Head of caudate nucleus (tissue), 42 donors: ENCODE results near the gene CDKAL1.
A peak's percentile ranks its signal among the peaks of the same experiment; 100 is the strongest.
"Not testable (repeated sequence)": the region's sequence is repeated elsewhere in the genome, so short reads cannot be mapped to it uniquely, and the experiment has no call there.

Experiments
- DNase-seq, 42 donors: peaks; one replicate each; pipeline versions ENCODE4 v3.0.0 to v3.0.0-alpha.2; 2020 to 2021; ENCODE audit warnings: mixed read lengths in 7 of 42
- intact Hi-C: fragments of 100-400 bp; cut with DNase I; formaldehyde crosslinking; loops from one replicate; pipeline ENCODE4 v1.15.0; 2022

Gene CDKAL1

DNA sequence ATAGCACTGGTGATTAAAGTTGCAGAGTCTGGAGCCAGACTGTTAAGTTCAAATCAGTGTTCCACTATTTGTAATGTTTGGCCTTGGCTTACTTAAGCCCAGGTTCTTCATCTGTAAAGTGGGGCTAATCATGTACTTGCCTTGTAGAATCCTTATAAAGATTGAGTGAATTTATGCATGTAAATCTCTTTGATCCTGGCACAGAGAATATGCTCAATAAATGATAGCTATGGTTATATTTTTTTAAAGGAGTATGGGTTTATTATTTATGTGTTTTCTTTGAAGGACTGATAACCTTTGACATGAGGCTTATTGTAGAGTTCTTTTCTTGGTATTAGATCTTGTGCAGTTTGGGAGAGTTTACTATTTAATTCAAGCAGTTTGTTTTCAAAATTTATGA is 89.5 kb downstream of the CDKAL1 start:
- no peak for DNase-seq
- intact Hi-C loops = no loop called here

DNA sequence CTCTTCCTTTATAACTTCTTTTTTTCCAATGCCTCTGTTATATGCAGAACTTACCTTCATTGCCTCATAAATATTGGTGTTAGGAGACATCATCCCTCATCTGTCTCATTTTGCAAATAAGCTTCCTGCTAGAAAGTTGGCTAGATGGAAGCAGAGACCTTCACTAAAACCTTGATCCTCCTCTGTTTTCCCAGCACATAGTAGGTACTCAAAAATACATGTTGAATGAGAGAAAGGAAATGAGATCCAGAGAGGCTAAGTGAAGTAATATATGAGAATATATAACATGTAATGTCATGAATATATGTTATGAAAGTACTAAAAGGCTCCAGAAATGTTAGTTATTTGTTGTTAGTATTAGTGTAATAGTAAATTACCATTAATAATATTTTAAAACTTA is 91.9 kb downstream of the CDKAL1 start:
- intact Hi-C loops = no loop called here
- no peak for DNase-seq

DNA sequence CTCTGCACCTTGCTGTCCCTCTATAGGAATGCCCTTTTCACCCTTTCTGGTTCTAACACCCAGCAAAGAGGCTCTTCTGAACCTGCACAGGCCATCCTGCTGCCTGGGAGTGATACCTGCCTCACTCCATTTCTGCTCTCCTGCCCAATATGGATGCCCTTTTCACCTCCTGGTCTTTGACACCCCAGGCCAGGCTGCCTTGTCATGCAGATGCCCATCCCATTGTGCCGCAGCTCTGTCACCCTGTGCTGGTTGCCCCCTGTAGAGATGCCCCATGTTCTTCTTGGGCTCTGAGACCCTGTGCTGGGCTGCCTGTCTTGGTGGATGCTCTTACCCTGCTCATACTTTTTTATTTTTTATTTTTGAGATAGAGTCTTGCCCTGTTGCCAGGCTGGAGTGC is 95.3 kb downstream of the CDKAL1 start:
- intact Hi-C loops = no loop called here
- DNase-seq = no peak

DNA sequence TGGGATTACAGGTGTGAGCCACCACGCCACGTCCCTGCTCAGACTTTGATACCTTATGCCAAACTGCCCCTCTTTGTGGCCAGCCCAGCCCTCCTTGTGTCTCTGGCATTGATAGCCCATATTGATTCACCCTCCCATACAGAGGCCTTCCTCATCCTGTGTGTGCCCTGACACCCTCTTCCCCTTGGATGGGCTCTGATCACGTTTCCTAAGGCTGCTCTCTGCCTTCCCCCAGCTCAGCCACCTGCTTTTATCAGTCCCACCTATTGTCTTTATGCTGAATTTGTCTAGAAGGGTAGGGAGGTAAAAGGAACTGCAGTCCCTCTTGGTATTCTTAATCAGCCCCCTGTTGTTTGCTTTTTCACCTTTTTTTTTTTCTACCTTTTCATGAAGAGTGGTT is 95.9 kb downstream of the CDKAL1 start:
- DNase-seq = no peak
- intact Hi-C loops = no loop called here

DNA sequence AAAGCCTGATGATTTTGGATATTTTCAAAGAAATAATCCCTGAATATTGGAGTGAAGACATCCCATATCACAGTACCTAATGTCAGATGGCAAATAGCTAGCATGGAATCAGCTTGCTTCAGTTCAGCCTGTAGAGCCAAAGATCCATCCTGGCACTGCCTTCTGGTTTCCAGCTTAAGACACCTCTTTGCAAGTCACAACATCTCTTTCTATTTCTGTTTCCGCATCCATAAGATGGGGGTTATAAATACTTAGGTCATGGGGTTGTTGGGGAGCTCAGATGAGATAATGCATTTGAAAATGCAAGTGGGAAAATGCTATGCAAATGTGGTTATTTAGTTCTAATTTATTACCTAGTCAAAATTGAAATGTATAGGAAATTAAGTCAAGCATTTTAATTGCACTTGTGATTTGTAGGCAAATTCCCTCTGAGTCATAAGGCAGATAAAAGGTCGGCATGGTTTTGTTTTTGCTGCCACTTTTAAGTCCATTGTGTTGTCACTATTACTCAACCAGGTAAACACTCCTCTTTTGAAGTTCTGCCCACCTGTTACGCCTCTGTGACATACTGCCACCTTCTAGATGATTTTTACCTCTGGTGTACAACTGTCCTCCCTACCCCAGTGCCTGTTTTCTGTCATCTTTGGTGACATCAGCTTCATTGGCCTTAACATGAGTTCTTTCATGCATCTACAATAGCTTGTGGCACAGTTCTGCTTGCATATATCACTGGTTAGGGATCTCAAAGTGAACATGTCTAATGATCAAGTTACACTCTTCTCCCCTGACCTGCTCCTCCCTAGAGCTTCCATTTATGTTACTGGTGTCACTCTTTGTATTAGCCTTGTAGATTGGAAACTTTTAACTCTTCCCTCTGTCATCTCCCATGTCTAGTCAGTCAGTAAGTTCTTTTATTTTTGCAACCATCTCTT is 96.6 kb downstream of the CDKAL1 start:
- intact Hi-C loops = no loop called here
- DNase-seq = no peak

DNA sequence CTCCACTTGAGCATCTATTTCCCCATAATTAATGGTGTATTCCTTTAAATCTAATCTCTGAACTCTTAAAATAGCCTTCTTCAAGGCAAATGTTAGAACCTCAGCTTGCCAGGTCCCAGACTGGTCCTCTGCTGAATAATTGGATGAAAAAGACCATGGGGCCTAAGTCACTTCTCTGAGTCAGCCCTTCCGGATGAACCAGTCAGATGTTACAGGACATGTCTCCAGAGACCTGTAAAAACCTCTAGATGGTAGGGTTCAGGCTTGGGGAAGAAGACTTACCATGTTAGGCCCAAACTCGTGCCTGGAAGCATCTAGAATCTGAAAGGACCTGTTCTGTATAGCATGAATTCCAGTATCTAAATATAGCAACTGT is 97.3 kb downstream of the CDKAL1 start:
- DNase-seq = no peak
- intact Hi-C loops = no loop called here

DNA sequence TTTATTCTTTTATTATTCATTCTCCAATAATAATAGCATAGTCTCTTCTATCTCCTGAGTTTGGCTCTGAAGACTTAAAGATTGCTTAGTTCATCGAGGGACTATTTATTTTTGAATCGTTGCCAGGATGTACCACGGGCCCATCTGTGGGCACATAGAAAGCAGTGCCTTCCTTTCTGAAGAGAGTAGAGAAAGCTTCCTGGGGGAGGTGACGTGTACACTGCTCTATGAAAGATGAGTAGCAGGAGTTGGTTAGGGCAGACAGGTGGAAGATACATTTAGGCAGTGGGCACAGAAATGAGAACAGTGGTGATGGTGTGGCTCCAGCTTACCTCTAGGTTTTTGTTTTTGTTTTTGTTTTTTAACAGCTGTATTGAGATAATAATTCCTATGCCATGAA is 98.4 kb downstream of the CDKAL1 start:
- intact Hi-C loops = no loop called here
- no peak for DNase-seq

DNA sequence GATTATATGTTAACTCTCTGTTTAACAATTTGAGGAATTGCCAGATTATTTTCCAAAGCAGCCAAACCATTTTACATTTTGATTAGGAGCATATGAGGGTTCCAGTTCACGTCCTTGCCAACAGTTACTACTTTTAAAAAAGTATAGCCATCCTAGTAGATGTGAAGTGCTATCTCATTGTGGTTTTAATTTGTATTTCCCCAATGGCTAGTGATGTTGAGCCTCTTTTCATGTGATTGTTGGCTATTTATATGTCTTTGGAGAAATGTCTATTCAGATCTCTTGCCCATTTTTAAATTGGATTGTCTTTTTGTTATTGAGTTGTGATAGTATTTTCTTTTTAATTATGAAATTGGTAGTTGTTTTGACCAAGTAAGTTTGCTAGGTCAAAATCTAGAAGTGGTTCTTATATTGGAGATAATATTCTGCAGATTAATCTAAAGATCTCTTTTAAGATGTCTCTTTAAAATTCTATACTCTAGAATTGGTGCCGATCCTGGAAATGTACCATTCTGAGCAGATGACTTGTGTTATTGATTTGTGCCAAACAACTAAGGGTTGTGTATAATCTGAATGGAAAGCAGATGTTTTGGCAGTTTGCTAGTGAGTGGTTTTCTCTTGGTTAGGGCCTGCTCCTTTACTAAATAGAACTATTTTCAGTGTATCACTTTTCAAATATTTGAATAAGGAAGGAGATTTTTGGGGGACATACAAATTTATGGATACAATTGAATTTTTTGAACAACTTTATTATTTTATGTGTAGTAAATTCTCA is 99.5 kb downstream of the CDKAL1 start:
- DNase-seq = no peak
- intact Hi-C loops = no loop called here

DNA sequence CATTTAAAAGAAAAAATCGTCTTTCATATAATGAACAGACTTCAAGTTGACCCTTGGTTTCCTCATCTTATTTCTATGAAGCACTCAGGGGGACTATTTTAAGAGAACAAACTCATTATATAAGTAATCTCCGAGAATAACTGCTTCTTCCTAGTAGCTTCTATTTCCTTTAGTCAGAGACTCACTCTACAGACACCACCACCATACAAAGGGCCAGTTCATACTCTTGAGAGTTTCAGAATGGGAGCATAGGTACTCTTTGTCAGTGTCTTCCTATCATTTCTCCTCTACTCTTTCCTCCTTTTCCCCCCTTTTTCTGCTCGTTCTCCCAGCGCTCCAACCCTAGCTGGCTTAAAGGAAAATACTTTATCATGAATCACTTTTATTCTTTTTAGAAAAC is 104.9 kb downstream of the CDKAL1 start:
- no peak for DNase-seq
- intact Hi-C loops = no loop called here

DNA sequence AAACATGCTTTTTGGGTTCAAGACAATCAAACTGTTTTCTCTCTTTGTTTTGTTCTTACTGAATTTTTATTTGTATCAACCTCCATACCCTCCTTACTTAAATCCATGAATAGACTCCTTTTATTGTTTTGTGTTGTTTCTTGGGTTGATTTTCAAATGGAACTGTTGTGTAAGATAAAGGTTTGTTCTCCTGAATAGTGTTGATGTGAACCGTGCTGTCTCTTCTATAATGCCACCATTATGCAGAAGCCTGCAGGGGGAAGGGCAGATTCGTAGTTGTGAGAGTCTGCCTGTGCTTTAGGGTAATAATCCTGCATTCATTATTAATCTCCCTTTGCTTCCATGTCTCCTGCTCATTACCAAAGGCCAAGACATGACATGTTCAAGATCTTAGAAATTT is 105.9 kb downstream of the CDKAL1 start:
- intact Hi-C loops = no loop called here
- DNase-seq = peak in 26 of 42 donors; percentile 8 to 69 (median 40)

DNA sequence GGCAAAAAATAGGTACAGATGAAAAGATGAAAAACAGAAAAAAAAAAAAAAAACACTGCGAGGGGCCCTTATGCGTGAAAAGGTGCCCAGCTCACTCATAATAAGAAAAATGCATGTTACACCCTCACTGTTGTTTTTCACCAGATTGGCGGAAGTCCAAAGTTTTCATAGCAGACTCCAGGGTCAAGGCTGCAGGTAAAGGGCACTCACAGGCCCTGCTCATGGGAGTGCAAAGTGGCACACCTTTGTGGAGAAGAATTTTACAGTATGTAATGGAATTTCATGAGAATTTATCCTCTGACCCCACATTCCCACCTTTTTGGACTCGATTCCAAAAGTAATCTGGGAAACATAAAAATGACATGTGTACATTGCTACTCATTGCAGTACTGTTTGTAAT is 108.2 kb downstream of the CDKAL1 start:
- intact Hi-C loops = no loop called here

DNA sequence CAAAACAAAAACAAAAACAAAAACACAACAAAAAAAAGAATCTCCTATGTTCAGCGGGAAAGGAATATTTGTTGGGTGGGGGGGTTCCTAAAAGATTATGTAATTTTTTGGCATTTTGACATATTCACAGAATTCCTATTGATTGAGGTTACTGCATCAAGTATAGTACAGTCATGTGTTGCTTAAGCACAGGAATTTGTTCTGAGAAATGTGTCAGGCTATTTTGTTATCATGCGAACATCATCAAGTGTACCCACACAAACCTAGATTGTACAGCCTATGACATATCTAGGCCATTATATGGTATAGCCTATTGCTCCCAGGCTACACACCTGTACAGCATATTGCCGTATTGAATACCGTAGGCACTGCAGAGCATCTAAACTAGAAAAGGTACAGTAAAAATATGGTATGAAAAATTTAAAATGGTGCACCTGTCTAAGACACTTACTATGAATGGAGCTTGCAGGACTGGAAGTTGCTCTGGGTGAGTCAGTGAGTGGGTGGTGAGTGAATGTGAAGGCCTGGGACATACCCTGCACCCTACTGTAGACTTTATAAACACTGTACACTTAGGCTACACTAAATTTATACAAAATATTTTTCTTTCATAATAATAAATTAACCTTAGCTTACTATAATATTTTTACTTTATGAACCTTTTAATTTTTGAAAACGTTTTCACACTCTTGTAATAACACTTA is 110.6 kb downstream of the CDKAL1 start:
- intact Hi-C loops = no loop called here
- DNase-seq = peak in 5 of 42 donors; percentile 11 to 40 (median 15)

More for the DNA sequence above, 108.2 kb downstream of the CDKAL1 start:
- DNase-seq = no peak

DNA sequence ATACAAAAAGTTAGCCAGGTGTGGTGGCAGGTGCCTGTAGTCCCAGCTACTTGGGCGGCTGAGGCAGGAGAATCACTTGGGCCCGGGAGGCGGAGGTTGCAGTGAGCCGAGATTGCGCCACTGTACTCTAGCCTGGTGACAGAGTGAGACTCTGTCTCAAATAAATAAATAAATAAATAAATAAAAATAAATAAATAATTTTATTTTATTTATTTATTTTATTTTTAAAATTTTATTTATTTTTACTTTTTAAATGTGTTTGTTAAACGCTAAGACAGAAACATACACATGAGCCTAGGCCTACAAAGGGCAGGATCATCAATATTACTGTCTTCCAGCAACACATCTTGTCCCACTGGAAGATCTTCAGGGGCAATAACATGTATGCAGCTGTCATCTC is 111.3 kb downstream of the CDKAL1 start:
- intact Hi-C loops = not testable (repeated sequence)

DNA sequence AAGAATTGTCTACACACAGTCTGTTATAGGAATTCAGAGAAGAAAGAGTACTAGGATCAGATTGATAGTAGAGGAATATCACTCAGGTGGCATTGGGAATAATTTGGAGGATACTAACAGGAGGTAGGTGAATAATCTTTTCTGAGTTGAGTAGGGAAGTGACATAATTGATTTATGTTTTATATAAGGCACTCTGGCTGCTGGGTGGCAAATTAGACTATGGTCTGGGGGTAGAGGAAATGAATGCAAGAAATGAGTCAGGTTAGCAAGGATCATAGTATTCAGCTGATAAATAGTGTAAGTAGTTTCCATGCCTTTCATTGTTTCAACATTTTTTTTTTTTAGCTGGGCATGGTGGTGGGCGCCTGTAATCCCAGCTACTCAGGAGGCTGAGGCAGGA is 113.3 kb downstream of the CDKAL1 start:
- intact Hi-C loops = no loop called here
- DNase-seq = no peak

More for the DNA sequence above, 111.3 kb downstream of the CDKAL1 start:
- not testable (repeated sequence) for DNase-seq

DNA sequence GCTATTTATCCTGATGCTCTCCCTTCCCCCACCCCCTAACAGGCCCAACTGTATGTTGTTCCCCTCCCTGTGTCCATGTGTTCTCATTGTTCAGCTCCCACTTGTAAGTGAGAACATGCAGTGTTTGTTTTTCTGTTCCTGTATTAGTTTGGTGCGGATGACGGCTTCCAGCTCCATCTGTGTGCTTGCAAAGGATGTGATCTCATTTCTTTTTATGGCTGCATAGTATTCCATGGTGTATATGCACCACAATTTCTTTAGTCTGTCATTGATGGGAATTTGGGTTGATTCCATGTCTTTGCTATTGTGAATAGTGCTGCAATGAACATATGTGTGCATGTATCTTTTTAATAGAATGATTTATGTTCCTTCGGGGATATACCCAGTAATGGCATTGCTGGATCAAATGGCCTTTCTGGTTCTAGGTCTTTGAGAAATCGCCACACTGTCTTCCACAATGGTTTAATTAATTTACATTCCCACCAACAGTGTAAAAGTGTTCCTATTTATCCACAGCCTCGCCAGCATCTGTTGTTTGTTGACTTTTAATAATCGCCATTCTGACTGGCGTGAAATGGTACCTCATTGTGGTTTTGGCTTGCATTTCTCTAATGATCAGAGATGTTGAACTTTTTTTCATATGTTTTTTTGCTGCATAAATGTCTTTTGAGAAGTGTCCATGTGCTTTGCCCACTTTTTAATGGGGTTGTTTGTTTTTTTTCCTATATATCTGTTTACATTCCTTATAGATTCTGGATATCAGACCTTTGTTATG is 115.6 kb downstream of the CDKAL1 start:
- intact Hi-C loops, DNase-seq: not testable (repeated sequence)

DNA sequence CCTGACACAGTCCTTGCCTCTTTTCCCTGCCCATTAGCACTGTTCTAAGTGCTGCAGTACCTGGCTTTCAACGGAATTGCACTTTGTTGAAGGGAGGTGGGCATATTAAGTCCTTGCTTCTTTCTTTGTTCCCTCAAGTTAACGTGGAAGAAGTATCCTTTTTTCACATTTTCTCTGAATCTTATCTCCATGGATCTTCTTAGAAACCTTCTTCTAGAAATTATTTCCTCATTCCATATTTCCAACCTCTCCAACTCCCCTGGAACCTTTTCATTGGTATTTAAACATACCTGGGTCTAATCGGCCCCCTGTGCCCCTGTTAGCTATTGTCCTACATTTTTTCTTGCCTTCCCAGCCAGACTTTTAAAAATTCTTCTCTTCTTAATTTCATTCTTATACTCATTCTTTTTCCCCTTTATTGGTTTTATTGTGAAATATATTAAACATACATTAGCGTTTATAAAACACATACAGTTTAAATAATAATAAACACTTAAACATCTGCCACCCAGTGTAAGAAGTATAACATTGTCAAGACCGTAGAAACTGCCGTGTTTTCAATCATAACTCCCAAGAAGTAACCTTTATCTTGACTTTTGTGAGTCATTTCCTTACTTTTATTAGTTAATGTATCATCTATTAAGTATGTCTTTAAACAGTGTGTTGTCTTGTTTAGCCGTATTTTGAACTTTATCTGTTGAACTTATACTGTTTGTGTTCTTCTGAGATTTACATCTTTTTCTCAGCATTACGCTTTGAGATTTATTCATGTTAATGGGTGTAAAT is 118.2 kb downstream of the CDKAL1 start:
- no peak for DNase-seq
- intact Hi-C loops = no loop called here

DNA sequence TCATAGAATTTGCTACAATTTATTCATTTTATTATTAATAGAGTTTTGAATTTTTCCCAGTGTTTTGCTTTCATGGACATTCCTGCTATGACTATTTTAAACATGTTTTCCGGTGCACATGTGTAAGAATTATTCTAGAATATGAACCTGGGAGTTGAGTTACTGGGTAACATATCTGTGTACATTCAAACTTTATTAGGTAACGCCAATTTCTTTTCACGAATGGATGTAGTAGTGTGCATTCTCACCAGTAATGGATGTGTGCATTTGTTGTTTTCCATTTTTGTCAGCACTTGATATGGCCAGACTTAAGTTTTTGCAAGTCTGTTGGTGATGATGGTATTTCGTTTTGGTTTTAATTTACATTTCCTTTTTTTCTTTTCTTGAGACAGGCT is 118.8 kb downstream of the CDKAL1 start:
- no peak for DNase-seq
- intact Hi-C loops = no loop called here

DNA sequence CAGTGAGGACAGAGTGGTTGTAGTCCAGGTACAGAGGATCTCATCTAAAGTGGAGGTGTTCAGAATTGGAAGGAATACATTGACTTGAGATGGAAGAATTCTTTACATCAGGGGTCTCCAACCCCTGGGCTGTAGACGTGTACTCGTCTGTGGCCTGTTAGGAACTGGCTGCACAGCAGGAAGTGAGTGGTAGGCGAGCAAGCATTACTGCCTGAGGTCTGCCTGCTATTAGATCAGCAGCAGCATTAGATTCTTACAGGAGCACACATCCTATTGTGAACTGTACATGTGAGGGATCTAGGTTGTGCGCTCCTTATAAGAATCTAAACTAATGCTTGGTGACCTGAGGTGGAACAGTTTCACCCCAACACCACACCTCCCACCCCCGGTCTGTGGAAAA is 121.1 kb downstream of the CDKAL1 start:
- intact Hi-C loops = no loop called here
- no peak for DNase-seq
